Measurements from ENCODE around the gene ATM. TPM values are rescaled to one million over a fixed set of nuclear protein-coding genes. Genes with fewer than 3 reads are reported as not detected.

ATM gene
- total and polyA plus RNA-seq, 2 donors (not counting 1 experiment from before 2014, with no cell fraction given) = 111 to 446 TPM

DNA sequence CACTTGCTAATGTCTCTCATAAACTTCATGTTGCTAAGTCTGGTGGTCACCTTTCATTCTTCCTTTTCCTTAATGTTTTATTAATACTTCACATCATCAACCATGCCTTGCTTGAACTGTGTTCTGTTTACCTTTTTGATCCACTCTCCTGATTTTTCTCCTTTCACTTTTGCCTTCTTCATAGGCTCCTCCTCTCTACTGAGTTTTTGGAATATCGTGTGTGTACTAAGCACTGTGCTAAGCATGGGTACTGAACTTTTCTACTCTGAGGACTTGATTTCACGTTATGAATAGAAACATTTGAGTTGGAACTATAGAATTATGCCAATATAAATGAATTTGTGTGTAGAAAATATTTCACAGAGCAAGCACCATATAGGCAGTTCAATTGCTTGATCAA is 90.6 kb downstream of the ATM start:
- Mint-ChIP-seq H3K9me3 (ENCODE audit: insufficient read depth) (no peaks in the 10 kb centered on the region), H3K4me1 (no peaks in the 10 kb centered on the region), H3K4me3 (no peak overlapping the region), H3K27ac (no peak overlapping the region), H3K27me3 (no peaks in the 10 kb centered on the region)
- DNase-seq (no peak), ATAC-seq (ENCODE audit: low read depth) (no peak)
- Histone ChIP-seq H3K4me1 (ENCODE audit: control insufficient read depth in 2 of 2, insufficient read depth in 2 of 2, low read length in 2 of 2) (no peaks in the 10 kb centered on the region), H3K4me3 (ENCODE audit: control extremely low read depth in 1 of 5, extremely low read depth in 1 of 5, insufficient read depth in 1 of 5, low read depth in 2 of 5, low read length in 4 of 5) (no peak overlapping the region), H3K27ac (ENCODE audit: low read length in 2 of 2) (no peak overlapping the region), H4K20me1 (ENCODE audit: control insufficient read depth, insufficient read depth, low read length, poor library complexity, severe bottlenecking) (no peaks in the 10 kb centered on the region), H3K27me3 (replicated peaks in 1 of 4; ENCODE audit: control extremely low read depth in 1 of 4, control insufficient read depth in 3 of 4, insufficient read depth in 4 of 4, low read length in 3 of 4) (no peaks in the 10 kb centered on the region), H3K4me2 (replicated peaks; ENCODE audit: low read depth, low read length, poor library complexity, severe bottlenecking) (no peak overlapping the region), H3K9me3 (ENCODE audit: control extremely low read depth in 1 of 3, control insufficient read depth in 2 of 3, insufficient read depth in 1 of 3, low read length in 2 of 3) (no peaks in the 10 kb centered on the region), H3K36me3 (replicated peaks in 1 of 2; ENCODE audit: control extremely low read depth in 1 of 2, control insufficient read depth in 1 of 2, extremely low read depth in 1 of 2, insufficient read depth in 2 of 2, low read length in 1 of 2) (peaks cover 13 to 91% of the 10 kb centered on the region in 2 experiments), H3K9ac (ENCODE audit: low read length) (no peak overlapping the region), H2AFZ (ENCODE audit: insufficient read depth, low read depth, low read length, poor library complexity, severe bottlenecking) (no peak overlapping the region), H3K79me2 (ENCODE audit: control insufficient read depth, insufficient read depth, low read length) (peaks cover 2% of the 10 kb centered on the region)
- no peak for TF ChIP-seq EZH2 (IDR thresholded peaks at IDR 0.05; ENCODE audit: borderline replicate concordance, insufficient read depth, low read depth, low read length, poor library complexity, severe bottlenecking)
- TF ChIP-seq, protein P1, sequence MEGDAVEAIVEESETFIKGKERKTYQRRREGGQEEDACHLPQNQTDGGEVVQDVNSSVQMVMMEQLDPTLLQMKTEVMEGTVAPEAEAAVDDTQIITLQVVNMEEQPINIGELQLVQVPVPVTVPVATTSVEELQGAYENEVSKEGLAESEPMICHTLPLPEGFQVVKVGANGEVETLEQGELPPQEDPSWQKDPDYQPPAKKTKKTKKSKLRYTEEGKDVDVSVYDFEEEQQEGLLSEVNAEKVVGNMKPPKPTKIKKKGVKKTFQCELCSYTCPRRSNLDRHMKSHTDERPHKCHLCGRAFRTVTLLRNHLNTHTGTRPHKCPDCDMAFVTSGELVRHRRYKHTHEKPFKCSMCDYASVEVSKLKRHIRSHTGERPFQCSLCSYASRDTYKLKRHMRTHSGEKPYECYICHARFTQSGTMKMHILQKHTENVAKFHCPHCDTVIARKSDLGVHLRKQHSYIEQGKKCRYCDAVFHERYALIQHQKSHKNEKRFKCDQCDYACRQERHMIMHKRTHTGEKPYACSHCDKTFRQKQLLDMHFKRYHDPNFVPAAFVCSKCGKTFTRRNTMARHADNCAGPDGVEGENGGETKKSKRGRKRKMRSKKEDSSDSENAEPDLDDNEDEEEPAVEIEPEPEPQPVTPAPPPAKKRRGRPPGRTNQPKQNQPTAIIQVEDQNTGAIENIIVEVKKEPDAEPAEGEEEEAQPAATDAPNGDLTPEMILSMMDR (IDR thresholded peaks at IDR 0.05) = no peak
- intact Hi-C loops (cut with micrococcal nuclease) = no loop called here
- ChIA-PET POLR2A (no interaction called here), CTCF (no interaction called here)
- WGBS (ENCODE audit: insufficient coverage) = no CpG with 5 or more reads among the region's 2 CpGs

DNA sequence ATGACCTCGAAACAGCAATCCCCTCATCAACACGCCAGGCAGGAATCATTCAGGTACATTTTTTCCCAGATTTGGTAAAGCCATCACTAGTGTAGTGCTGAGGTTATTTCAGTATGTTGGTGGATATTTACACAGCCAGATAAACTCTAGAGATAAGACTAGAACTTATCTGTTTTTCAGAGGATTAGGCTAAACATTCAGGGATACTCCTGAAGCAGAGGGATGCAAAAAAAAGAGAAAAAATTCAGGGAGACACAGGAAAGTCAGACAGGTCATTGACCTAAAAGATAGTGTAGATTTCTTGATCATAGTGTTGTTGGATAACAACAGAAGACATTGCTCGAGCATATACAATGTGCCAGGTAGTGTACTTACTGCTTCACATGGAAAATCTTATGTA is 93.2 kb downstream of the ATM start:
- H3K79me2 ChIP-seq (ENCODE audit: control insufficient read depth, insufficient read depth, low read length) = peaks cover 2% of the 10 kb centered on the region
- no peak overlapping the region for H2AFZ ChIP-seq (ENCODE audit: insufficient read depth, low read depth, low read length, poor library complexity, severe bottlenecking)
- H3K4me3 Mint-ChIP-seq = no peak overlapping the region
- WGBS (ENCODE audit: insufficient coverage) = no CpG with 5 or more reads among the region's 3 CpGs
- peaks cover 16 to 91% of the 10 kb centered on the region in 2 experiments for H3K36me3 ChIP-seq (replicated peaks in 1 of 2; ENCODE audit: control extremely low read depth in 1 of 2, control insufficient read depth in 1 of 2, extremely low read depth in 1 of 2, insufficient read depth in 2 of 2, low read length in 1 of 2)
- no peak for TF ChIP-seq EZH2 (IDR thresholded peaks at IDR 0.05; ENCODE audit: borderline replicate concordance, insufficient read depth, low read depth, low read length, poor library complexity, severe bottlenecking)
- TF ChIP-seq, protein P1 (IDR thresholded peaks at IDR 0.05) = no peak
- H3K27me3 ChIP-seq (replicated peaks in 1 of 4; ENCODE audit: control extremely low read depth in 1 of 4, control insufficient read depth in 3 of 4, insufficient read depth in 4 of 4, low read length in 3 of 4) = no peaks in the 10 kb centered on the region
- H3K9me3 Mint-ChIP-seq (ENCODE audit: insufficient read depth) = no peaks in the 10 kb centered on the region
- no peaks in the 10 kb centered on the region for H3K4me1 Mint-ChIP-seq
- ChIA-PET CTCF (interaction anchor here (0.7 kb wide), 1 partner anchor 92 kb away, joined by 3 read pairs; no protein-coding TSS in a partner anchor), POLR2A (no interaction called here)
- H3K9ac ChIP-seq (ENCODE audit: low read length) = no peak overlapping the region
- H4K20me1 ChIP-seq (ENCODE audit: control insufficient read depth, insufficient read depth, low read length, poor library complexity, severe bottlenecking) = no peaks in the 10 kb centered on the region
- no peak overlapping the region for H3K4me2 ChIP-seq (replicated peaks; ENCODE audit: low read depth, low read length, poor library complexity, severe bottlenecking)
- H3K27ac ChIP-seq (ENCODE audit: low read length in 2 of 2) = no peak overlapping the region
- H3K27me3 Mint-ChIP-seq = no peaks in the 10 kb centered on the region
- no peak overlapping the region for H3K4me3 ChIP-seq (ENCODE audit: control extremely low read depth in 1 of 5, extremely low read depth in 1 of 5, insufficient read depth in 1 of 5, low read depth in 2 of 5, low read length in 4 of 5)
- ATAC-seq (ENCODE audit: low read depth) (no peak), DNase-seq (no peak)
- no peak overlapping the region for H3K27ac Mint-ChIP-seq
- no peaks in the 10 kb centered on the region for H3K4me1 ChIP-seq (ENCODE audit: control insufficient read depth in 2 of 2, insufficient read depth in 2 of 2, low read length in 2 of 2)
- intact Hi-C loops (cut with micrococcal nuclease) = no loop called here
- no peaks in the 10 kb centered on the region for H3K9me3 ChIP-seq (ENCODE audit: control extremely low read depth in 1 of 3, control insufficient read depth in 2 of 3, insufficient read depth in 1 of 3, low read length in 2 of 3)
